Right lobe of liver (tissue), 6 donors: ENCODE results near the gene MED15. TPM values are rescaled to one million over a fixed set of nuclear protein-coding genes. Genes with fewer than 3 reads are reported as not detected.
A peak's percentile ranks its signal among the peaks of the same experiment; 100 is the strongest.

Source experiments
- ATAC-seq, 4 donors: fragments of 200-7000 bp; cut with Tn5 transposase; one replicate each; pipeline ENCODE4 v1.9.1; 2020; ENCODE audit warnings: mild to moderate bottlenecking in 4 of 4, moderate library complexity in 4 of 4
- DNase-seq, 3 donors: peaks; one replicate each; pipeline ENCODE4 v3.0.0-alpha.2; 2020
- H3K27ac ChIP-seq, 3 donors: fragments of 200-600 bp; one replicate each; pipeline ENCODE4 v1.8.0; 2022
- H3K27me3 ChIP-seq, 2 donors: fragments of 200-600 bp; one replicate each; pipeline ENCODE4 v1.8.0; 2022
- H3K36me3 ChIP-seq, 4 donors: fragments of 200-600 bp; sonication (generic) in 1 of 4; one replicate each; pipeline versions ENCODE4 v1.5.1 to v1.8.0; 2017 to 2022; ENCODE audit warnings: control low read depth in 1 of 4
- H3K4me1 ChIP-seq, 4 donors: fragments of 200-600 bp; sonication (generic) in 1 of 4; one replicate each; pipeline versions ENCODE4 v1.5.1 to v1.8.0; 2017 to 2022; ENCODE audit warnings: control low read depth in 1 of 4
- H3K4me3 ChIP-seq, 3 donors: fragments of 200-600 bp; one replicate each; pipeline ENCODE4 v1.8.0; 2022
- H3K9me3 ChIP-seq, 4 donors: fragments of 200-600 bp; sonication (generic) in 1 of 4; one replicate each; pipeline versions ENCODE4 v1.5.1 to v1.8.0; 2017 to 2022; ENCODE audit warnings: control low read depth in 1 of 4
- POLR2A ChIP-seq: fragments of 450-650 bp; IDR thresholded peaks from one replicate; pipeline ENCODE4 v1.6.1; 2017; ENCODE audit warnings: antibody characterized with exemption, mild to moderate bottlenecking
- WGBS: methylation state at CpG from one replicate; pipeline ENCODE4 v1.1.6; 2018; ENCODE audit warnings: low coverage, low lambda C conversion rate; ENCODE audit not compliant: insufficient coverage; ENCODE audit errors: missing lambda C conversion rate; 5-methylcytosine and 5-hydroxymethylcytosine counted together
- intact Hi-C, 2 donors: fragments of 100-400 bp; cut with DNase I; formaldehyde crosslinking; loops; one replicate each; pipeline versions ENCODE4 v1.11.2 to v1.14.1; 2022
- total RNA-seq, 6 experiments: library from RNA; depleted of rRNA in 2 of 6; stranded (reverse); fragments of >200 nt in 2 of 6; fragmentation: NEBNext Ultra II Directional in 3 of 6; extraction: Animal tissue kit (Norgen Biotek cat#: 25700) in 3 of 6; gene quantifications; one replicate each; pipeline versions ENCODE4 v1.1.0 to v1.2.4, GENCODE V29; 2016 to 2023
- TF ChIP-seq, protein P1 (sequence below), 4 donors: fragments of 200-600 bp in 3 of 4; fragments of 450-650 bp in 1 of 4; IDR thresholded peaks; one replicate each; pipeline versions ENCODE4 v1.5.1 to v1.8.0; 2016 to 2022; ENCODE audit warnings: antibody characterized with exemption in 4 of 4, mild to moderate bottlenecking in 2 of 4
- donor health status: DM: no; HTN: yes; CAD: no.
- donor health status: DM: no; HTN: no; CAD: no.
- donor health status: DM: no; HTN: no; CAD: no.
- donor health status: DM: no; HTN: yes; CAD: no.
- donor health status: DM: no; HTN: yes; CAD: no.

Gene MED15
- total RNA-seq, 6 experiments from 2014 or later: 15.7 to 34.7 (median 23.6) TPM

DNA sequence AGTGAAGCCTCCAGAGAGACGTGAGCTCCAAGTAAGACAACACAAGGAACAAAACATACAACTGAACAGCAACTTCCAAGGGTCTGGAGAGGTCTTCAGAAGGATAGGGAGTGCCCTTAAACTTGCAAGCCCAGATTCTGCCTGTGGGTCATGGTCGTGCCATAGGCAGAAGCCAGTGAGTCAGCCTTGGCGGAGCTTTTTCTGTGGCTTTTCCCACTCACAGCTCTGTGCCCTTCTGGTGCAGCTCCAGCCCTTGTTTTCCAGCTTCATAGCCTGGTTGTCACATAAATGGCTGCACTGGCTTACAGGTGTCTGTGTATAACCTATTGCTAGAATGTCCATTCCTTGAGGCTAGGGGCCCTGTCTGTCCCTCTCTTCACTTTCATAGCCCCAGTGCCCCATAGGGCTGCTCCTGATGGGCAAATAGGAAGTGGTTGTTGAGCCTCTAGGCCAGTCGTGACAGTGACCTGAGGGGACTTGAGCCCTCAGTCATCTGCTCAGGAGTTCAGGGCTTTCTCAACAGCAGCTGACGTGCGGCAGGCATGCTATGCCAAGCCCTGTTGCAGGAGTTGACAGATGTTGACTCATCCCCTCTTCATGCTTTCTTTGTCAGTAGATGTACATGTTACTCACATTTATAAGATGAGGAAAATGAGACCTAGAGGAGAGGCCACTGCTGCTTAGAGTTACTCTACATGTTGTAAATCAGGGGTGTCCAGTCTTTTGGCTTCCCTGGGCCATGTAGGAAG lies 7.4 kb downstream of the MED15 start:
- H3K27ac ChIP-seq: no peak overlapping the region
- ATAC-seq (peak in 1 of 4 donors; percentile 40), DNase-seq (peak in 1 of 3 donors; percentile 18)
- TF ChIP-seq, protein P1, sequence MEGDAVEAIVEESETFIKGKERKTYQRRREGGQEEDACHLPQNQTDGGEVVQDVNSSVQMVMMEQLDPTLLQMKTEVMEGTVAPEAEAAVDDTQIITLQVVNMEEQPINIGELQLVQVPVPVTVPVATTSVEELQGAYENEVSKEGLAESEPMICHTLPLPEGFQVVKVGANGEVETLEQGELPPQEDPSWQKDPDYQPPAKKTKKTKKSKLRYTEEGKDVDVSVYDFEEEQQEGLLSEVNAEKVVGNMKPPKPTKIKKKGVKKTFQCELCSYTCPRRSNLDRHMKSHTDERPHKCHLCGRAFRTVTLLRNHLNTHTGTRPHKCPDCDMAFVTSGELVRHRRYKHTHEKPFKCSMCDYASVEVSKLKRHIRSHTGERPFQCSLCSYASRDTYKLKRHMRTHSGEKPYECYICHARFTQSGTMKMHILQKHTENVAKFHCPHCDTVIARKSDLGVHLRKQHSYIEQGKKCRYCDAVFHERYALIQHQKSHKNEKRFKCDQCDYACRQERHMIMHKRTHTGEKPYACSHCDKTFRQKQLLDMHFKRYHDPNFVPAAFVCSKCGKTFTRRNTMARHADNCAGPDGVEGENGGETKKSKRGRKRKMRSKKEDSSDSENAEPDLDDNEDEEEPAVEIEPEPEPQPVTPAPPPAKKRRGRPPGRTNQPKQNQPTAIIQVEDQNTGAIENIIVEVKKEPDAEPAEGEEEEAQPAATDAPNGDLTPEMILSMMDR (IDR thresholded peaks at IDR 0.05): no peak
- TF ChIP-seq POLR2A: no peak
- intact Hi-C loops: no loop called here
- WGBS: 55% methylated on average over 4 of the region's 6 CpGs
- no peak overlapping the region for H3K4me3 ChIP-seq
- H3K4me1 ChIP-seq: peaks cover 0 to 17% (median 0%) of the 10 kb centered on the region in 4 donors
- H3K27me3 ChIP-seq: no peaks in the 10 kb centered on the region
- H3K36me3 ChIP-seq: peaks cover 0 to 13% (median 2%) of the 10 kb centered on the region in 4 donors
- no peaks in the 10 kb centered on the region for H3K9me3 ChIP-seq

DNA sequence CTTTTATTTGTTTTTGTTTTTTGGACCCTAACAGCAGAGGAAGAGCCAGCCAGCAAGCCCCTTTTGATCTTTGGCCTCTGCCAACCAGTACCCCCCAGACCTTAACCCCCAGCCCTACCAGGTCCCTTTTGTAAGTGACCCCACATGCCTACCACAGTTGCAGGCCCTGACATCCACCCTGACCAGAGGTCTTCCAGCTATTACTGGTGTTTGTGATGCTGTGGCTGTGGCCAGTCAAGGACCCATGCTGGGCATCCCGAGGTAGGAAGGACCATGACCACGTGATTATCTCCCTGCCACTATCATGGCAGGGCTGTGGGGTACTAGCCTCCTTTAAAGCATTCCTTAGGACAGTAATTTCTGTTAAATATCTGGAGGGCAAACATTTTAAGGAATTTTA lies 9.0 kb downstream of the MED15 start:
- intact Hi-C loops: no loop called here
- H3K4me1 ChIP-seq: peaks cover 0 to 3% (median 0%) of the 10 kb centered on the region in 4 donors

GRCh38 chr22:20517422-20517821 lies 10.0 kb downstream of the MED15 start:
- Histone ChIP-seq H3K27me3 (no peaks in the 10 kb centered on the region), H3K9me3 (no peaks in the 10 kb centered on the region), H3K4me3 (no peak overlapping the region), H3K27ac (no peak overlapping the region), H3K36me3 (peaks cover 0 to 13% (median 2%) of the 10 kb centered on the region in 4 donors), H3K4me1 (no peaks in the 10 kb centered on the region)
- ATAC-seq: no peak
- TF ChIP-seq POLR2A: no peak
- TF ChIP-seq, protein P1 (IDR thresholded peaks at IDR 0.05): no peak
- no peak for DNase-seq
- WGBS: 59% methylated on average over 4 of the region's 4 CpGs
- intact Hi-C loops: no loop called here

More for the DNA sequence above, 9.0 kb downstream of the MED15 start:
- Histone ChIP-seq H3K27me3 (no peaks in the 10 kb centered on the region), H3K4me3 (no peak overlapping the region), H3K36me3 (peaks cover 0 to 13% (median 2%) of the 10 kb centered on the region in 4 donors), H3K27ac (no peak overlapping the region), H3K9me3 (no peaks in the 10 kb centered on the region)
- DNase-seq (no peak), ATAC-seq (no peak)
- TF ChIP-seq, protein P1 (IDR thresholded peaks at IDR 0.05): no peak
- WGBS: 81% methylated on average over 2 of the region's 2 CpGs

DNA sequence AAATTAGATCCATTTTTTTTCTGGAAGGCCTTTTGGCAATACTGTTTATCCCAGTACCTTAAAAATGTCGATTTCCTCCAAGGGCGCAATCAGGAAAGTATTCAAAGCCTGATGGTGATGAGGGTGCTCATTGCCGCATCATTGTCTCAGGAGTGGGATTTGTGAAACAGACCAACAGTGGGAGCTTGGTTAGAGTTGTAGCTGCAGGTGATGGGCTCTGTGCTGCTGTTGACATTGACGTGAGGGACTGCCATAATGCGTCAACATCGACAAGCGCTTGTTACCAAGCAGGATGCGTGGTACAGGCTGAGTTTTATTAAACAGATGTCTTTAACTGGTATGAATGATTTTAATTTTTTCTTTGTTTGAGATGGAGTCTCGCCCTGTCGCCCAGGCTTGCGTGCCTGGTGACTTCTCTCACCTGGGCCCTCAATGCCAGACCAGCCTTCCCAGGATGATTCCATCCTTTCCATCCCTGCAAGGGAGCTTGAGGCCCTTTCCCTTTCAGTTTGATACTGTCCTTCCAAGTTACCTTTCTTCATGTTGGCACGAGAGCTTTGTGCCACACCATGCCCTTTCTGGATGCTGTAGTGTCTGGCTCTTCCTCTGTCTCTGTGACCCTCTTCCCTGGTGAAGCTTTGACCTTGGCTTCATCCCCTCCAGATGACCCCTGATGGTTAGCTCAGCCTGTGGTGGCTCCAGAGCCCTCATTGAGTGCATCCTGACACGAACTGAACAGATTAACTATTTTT lies 10.6 kb downstream of the MED15 start:
- H3K27me3 ChIP-seq: no peaks in the 10 kb centered on the region
- H3K4me1 ChIP-seq: no peaks in the 10 kb centered on the region
- intact Hi-C loops: no loop called here
- H3K27ac ChIP-seq: no peak overlapping the region
- peaks cover 0 to 13% (median 2%) of the 10 kb centered on the region in 4 donors for H3K36me3 ChIP-seq
- H3K9me3 ChIP-seq: no peaks in the 10 kb centered on the region
- ATAC-seq: no peak
- DNase-seq: peak in 1 of 3 donors; percentile 3
- no peak for TF ChIP-seq POLR2A
- TF ChIP-seq, protein P1 (IDR thresholded peaks at IDR 0.05): no peak
- WGBS: 83% methylated on average over 6 of the region's 13 CpGs
- H3K4me3 ChIP-seq: no peak overlapping the region
